Stimulated activated naive CD4-positive, alpha-beta T cell (primary cell): ENCODE data around the gene NBPF12.
"Not testable (repeated sequence)": the region's sequence is repeated elsewhere in the genome, so short reads cannot be mapped to it uniquely, and the experiment has no call there.

Experiments used
- DNase-seq, 6 experiments: peaks; one replicate each; lab custom pipeline; 2025; lab: John Stamatoyannopoulos, UW

The NBPF12 gene

GRCh38 chr1:146938242-146938902, at the start of gene NBPF12:
NBPF12 (plus strand) TSS chr1:146938324; CDS start chr1:146960144, 21,820 bp downstream.
- DNase-seq = peak; percentile 57 to 82 (median 74)

GRCh38 chr1:146891355-146891754, 46.8 kb upstream of the NBPF12 start:
- not testable (repeated sequence) for DNase-seq

GRCh38 chr1:146892331-146892730, 45.8 kb upstream of the NBPF12 start:
- DNase-seq = not testable (repeated sequence)

GRCh38 chr1:146907565-146908261, 30.4 kb upstream of the NBPF12 start:
- DNase-seq = not testable (repeated sequence)

- DNase-seq = not testable (repeated sequence)
Observed at GRCh38 chr1:146912975-146913374, 25.1 kb upstream of the NBPF12 start.

GRCh38 chr1:146920811-146921210, 17.3 kb upstream of the NBPF12 start:
- not testable (repeated sequence) for DNase-seq

GRCh38 chr1:146922614-146923013, 15.5 kb upstream of the NBPF12 start:
- not testable (repeated sequence) for DNase-seq

GRCh38 chr1:146924106-146924505, 14.0 kb upstream of the NBPF12 start:
- not testable (repeated sequence) for DNase-seq

- DNase-seq = not testable (repeated sequence)
Observed at GRCh38 chr1:146926413-146926812, 11.7 kb upstream of the NBPF12 start.

- DNase-seq = not testable (repeated sequence)
Observed at GRCh38 chr1:146930225-146930624, 7.9 kb upstream of the NBPF12 start.

GRCh38 chr1:146934390-146935223, 3.5 kb upstream of the NBPF12 start:
- DNase-seq = peak in 1 of 6 experiments; percentile 1

GRCh38 chr1:146937462-146937861, 662 bp upstream of the NBPF12 start:
- not testable (repeated sequence) for DNase-seq

GRCh38 chr1:146938927-146939786, 1.0 kb downstream of the NBPF12 start:
- peak in 3 of 6 experiments; percentile 7 to 26 (median 24) for DNase-seq

GRCh38 chr1:146940293-146940692, 2.2 kb downstream of the NBPF12 start:
- not testable (repeated sequence) for DNase-seq

GRCh38 chr1:146943342-146943886, 5.3 kb downstream of the NBPF12 start:
- DNase-seq = not testable (repeated sequence)

- DNase-seq = not testable (repeated sequence)
Observed at GRCh38 chr1:146948127-146948526, 10.0 kb downstream of the NBPF12 start.

- DNase-seq = not testable (repeated sequence)
Observed at GRCh38 chr1:146964340-146964739, 26.2 kb downstream of the NBPF12 start.

- not testable (repeated sequence) for DNase-seq
Observed at GRCh38 chr1:146966351-146966750, 28.2 kb downstream of the NBPF12 start.

GRCh38 chr1:146970656-146971055, 32.5 kb downstream of the NBPF12 start:
- not testable (repeated sequence) for DNase-seq

- not testable (repeated sequence) for DNase-seq
Observed at GRCh38 chr1:146972681-146973080, 34.6 kb downstream of the NBPF12 start.

GRCh38 chr1:146985855-146986254, 47.7 kb downstream of the NBPF12 start:
- not testable (repeated sequence) for DNase-seq
